ENCODE measurements around the gene GRM8.

DNA sequence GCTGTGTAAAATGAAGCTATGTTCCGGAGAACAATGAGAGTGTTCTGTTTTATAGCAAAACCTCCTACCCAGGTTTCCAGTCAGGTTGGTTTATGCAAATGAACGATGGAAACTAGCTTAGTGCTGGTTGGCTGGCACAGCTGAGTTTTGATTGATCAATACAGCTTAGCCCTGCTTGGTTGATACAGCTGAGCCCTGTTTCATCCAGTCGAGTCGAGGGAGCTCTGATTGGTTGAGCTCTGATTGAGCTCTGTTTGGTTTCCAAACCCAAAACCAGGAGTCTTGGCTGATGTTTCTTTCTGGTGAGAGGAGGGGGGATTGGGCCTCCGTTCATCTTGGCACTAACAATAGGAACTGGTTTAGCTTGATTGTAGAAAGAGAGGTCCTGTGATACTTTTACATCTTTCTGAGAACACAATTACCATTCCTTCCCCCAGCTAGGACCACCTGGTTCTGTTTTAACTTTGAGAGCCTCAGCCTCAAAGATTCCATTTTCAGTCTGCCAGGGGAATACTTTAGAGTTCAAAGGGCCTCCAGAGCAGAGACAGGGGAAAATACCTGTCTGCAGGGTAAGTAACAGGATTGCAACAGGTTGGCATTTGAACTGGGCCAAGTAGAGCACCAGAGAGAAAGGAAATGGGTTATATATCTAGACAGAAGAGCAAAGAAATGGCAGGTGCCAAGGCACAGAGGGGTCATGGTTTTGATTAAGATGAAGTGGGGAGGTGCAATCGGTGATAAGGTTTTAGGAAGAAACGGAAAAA is 210.9 kb downstream of the GRM8 start:
- no peak for TF ChIP-seq POLR2AphosphoS5 (IDR thresholded peaks at IDR 0.05; ENCODE audit: low read depth, low read length)
- no peak for TF ChIP-seq POLR2A (IDR thresholded peaks at IDR 0.05; ENCODE audit: low read depth, low read length)

All from GM12892 (cell line).